Measurements from ENCODE around the gene IL17RC. TPM values are rescaled to one million over a fixed set of nuclear protein-coding genes. Genes with fewer than 3 reads are reported as not detected.

Gene IL17RC
- total RNA-seq, 3 donors from 2014 or later (not counting 1 experiment from before 2014, with no cell fraction given) = 0.77 to 1.5 (median 1.2) TPM

GRCh38 chr3:9946112-9947024 lies 29.5 kb downstream of the IL17RC start:
- Mint-ChIP-seq H3K4me3 (peak overlapping the region; percentile 86), H3K4me1 (peaks cover 8 to 10% of the 10 kb centered on the region in 2 donors), H3K9me3 (no peaks in the 10 kb centered on the region), H3K36me3 (no peaks in the 10 kb centered on the region), H3K27me3 (ENCODE audit: low read depth in 2 of 2) (no peaks in the 10 kb centered on the region), H3K27ac (peak overlapping the region; percentile 83 to 85)
- Histone ChIP-seq H3K36me3 (ENCODE audit: control insufficient read depth, insufficient read depth, low read length) (no peaks in the 10 kb centered on the region), H3K9me3 (ENCODE audit: control insufficient read depth, insufficient read depth, low read length) (no peaks in the 10 kb centered on the region), H3K4me3 (ENCODE audit: low read length) (peak overlapping the region; percentile 35), H3K27ac (ENCODE audit: low read length) (peak overlapping the region; percentile 60), H3K27me3 (ENCODE audit: control insufficient read depth, insufficient read depth, low read length) (no peaks in the 10 kb centered on the region), H3K4me1 (ENCODE audit: control insufficient read depth, insufficient read depth, low read length) (peaks cover 13% of the 10 kb centered on the region)
- DNase-seq (peak; percentile 71 to 90), ATAC-seq (peak; percentile 91 to 94 (median 93))
- peak; percentile 43 for TF ChIP-seq CTCF (IDR thresholded peaks at IDR 0.05)
- 69% methylated on average over 90 of the region's 90 CpGs for WGBS (ENCODE audit: insufficient coverage)
- intact Hi-C loops (cut with micrococcal nuclease) = no loop called here

DNA sequence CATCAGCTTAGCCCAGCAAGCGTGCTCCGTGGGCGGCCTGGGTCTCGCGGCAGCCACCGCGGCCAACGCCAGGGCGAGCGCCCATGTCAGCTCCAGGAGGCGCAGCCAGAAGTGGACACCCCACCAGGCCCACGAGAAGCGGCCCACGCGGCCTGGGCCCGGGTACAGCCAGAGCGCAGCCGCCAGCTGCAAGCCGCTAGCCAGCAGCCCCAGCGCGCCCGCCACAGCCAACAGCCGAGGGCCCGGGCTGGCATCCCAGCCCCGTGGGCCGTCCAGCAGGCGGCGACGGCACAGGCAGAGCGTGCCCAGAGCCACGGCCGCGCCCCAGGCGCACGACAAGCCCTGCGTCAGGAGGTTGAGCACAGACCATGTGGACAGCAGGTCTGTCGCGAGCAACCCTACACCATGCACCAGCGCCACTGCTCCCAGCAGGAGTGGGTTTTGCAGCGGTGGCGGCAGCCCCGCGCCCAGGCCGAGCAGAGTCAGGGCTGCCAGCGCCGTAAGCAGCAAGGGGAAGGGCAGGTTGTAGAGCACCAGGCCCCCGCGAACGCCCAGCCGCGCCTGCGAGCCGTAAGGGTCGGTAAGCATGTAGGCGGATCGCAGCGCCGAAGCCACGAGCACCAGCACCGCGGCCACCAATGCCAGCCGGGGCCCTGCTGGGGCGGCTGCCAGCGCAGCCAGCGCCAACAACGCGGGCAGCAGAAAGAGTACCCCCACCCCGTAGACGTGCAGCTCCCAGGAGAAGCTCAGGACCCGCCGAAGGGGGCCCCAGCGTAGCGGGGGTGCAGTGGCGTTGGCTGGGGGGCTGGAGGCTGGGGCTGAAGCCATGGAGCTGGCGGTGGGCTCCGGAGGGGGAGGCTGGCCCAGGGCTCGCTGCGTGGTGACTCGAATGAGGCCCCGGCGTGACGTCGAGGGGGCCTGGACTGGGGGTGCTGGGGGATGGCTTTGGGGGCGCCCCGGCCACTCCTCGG lies 30.4 kb downstream of the IL17RC start:
- no peaks in the 10 kb centered on the region for H3K9me3 ChIP-seq (ENCODE audit: control insufficient read depth, insufficient read depth, low read length)
- peaks cover 14% of the 10 kb centered on the region in 2 donors for H3K4me1 Mint-ChIP-seq
- H3K27ac Mint-ChIP-seq = no peak overlapping the region
- no peaks in the 10 kb centered on the region for H3K36me3 ChIP-seq (ENCODE audit: control insufficient read depth, insufficient read depth, low read length)
- ATAC-seq (no peak), DNase-seq (no peak)
- H3K4me1 ChIP-seq (ENCODE audit: control insufficient read depth, insufficient read depth, low read length) = peaks cover 21% of the 10 kb centered on the region
- H3K9me3 Mint-ChIP-seq = no peaks in the 10 kb centered on the region
- 96% methylated on average over 83 of the region's 86 CpGs for WGBS (ENCODE audit: insufficient coverage)
- TF ChIP-seq CTCF (IDR thresholded peaks at IDR 0.05) = no peak
- H3K4me3 Mint-ChIP-seq = no peak overlapping the region
- H3K36me3 Mint-ChIP-seq = no peaks in the 10 kb centered on the region
- H3K27me3 ChIP-seq (ENCODE audit: control insufficient read depth, insufficient read depth, low read length) = no peaks in the 10 kb centered on the region
- intact Hi-C loops (cut with micrococcal nuclease) = no loop called here
- no peaks in the 10 kb centered on the region for H3K27me3 Mint-ChIP-seq (ENCODE audit: low read depth in 2 of 2)
- no peak overlapping the region for H3K4me3 ChIP-seq (ENCODE audit: low read length)
- no peak overlapping the region for H3K27ac ChIP-seq (ENCODE audit: low read length)

DNA sequence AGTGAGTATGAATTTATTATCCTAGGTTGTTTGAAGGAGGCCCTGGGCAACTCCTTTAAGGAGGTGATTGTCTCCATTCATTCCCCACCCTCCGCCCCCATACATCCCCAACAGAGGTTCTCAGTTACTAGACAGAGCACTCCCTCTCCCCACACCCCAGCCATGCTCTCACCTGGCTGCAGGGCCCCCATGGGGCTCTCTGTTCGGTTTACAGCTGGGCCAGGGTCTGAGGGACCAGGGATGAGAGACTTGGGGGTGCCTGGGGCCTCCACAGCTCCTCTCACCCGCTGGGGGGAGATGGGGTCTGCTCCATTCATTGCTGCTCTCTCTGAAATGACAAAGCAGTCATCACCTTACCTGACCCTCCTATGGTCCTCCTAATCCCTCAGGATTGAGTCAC lies 31.7 kb downstream of the IL17RC start:
- Mint-ChIP-seq H3K9me3 (no peaks in the 10 kb centered on the region), H3K4me3 (no peak overlapping the region), H3K36me3 (no peaks in the 10 kb centered on the region), H3K4me1 (peaks cover 21 to 24% of the 10 kb centered on the region in 2 donors), H3K27ac (no peak overlapping the region), H3K27me3 (ENCODE audit: low read depth in 2 of 2) (no peaks in the 10 kb centered on the region)
- Histone ChIP-seq H3K4me3 (ENCODE audit: low read length) (no peak overlapping the region), H3K36me3 (ENCODE audit: control insufficient read depth, insufficient read depth, low read length) (no peaks in the 10 kb centered on the region), H3K4me1 (ENCODE audit: control insufficient read depth, insufficient read depth, low read length) (peaks cover 23% of the 10 kb centered on the region), H3K27ac (ENCODE audit: low read length) (no peak overlapping the region), H3K9me3 (ENCODE audit: control insufficient read depth, insufficient read depth, low read length) (no peaks in the 10 kb centered on the region), H3K27me3 (ENCODE audit: control insufficient read depth, insufficient read depth, low read length) (no peaks in the 10 kb centered on the region)
- 85% methylated on average over 3 of the region's 3 CpGs for WGBS (ENCODE audit: insufficient coverage)
- DNase-seq = no peak
- no peak for TF ChIP-seq CTCF (IDR thresholded peaks at IDR 0.05)
- intact Hi-C loops (cut with micrococcal nuclease) = no loop called here
- no peak for ATAC-seq

All from natural killer cell (primary cell).